GM23338 (cell line): Measurements from ENCODE around the gene NT5DC3.

Experiments used
- CREB1 ChIP-seq: fragments of 250-450 bp; sonication (Bioruptor Pico); IDR thresholded peaks from 2 replicates; pipeline ENCODE4 v1.5.0; 2020; ENCODE audit warnings: low read depth, mild to moderate bottlenecking, moderate library complexity
- EZH2 ChIP-seq: fragments of 200-600 bp; sonication (generic); IDR thresholded peaks from one replicate; pipeline ENCODE4 v1.8.0; 2017; ENCODE audit warnings: antibody characterized with exemption, mild to moderate bottlenecking, low read depth; ENCODE audit not compliant: unreplicated experiment
- EZH2phosphoT487 ChIP-seq: fragments of 200-600 bp; sonication (generic); IDR thresholded peaks from one replicate; pipeline ENCODE4 v1.8.1; 2018; ENCODE audit warnings: antibody characterized with exemption; ENCODE audit not compliant: unreplicated experiment
- JUNB ChIP-seq: IDR thresholded peaks from one replicate; pipeline ENCODE4 v1.6.1; 2016; ENCODE audit warnings: antibody characterized with exemption; ENCODE audit not compliant: unreplicated experiment
- POLR2AphosphoS5 ChIP-seq: IDR thresholded peaks from 2 replicates; pipeline ENCODE4 v1.6.1; 2016; ENCODE audit warnings: antibody characterized with exemption, low read depth
- STAT1 ChIP-seq: IDR thresholded peaks from one replicate; pipeline ENCODE4 v1.6.1; 2016; ENCODE audit warnings: antibody characterized with exemption; ENCODE audit not compliant: unreplicated experiment
- ZNF114 ChIP-seq: fragments of 250-450 bp; sonication (Bioruptor Pico); IDR thresholded peaks from 2 replicates; pipeline ENCODE4 v1.5.0; 2020; ENCODE audit warnings: mild to moderate bottlenecking, moderate library complexity
- TF ChIP-seq, protein P1 (sequence below), 2 experiments: fragments of 200-600 bp in 1 of 2; sonication (generic) in 1 of 2; conservative IDR thresholded peaks; 2 replicates each; pipeline versions ENCODE4 v1.5.1 to v1.6.1; 2016 to 2017; ENCODE audit warnings: antibody characterized with exemption in 2 of 2, low read depth in 2 of 2, mild to moderate bottlenecking in 2 of 2, moderate library complexity in 1 of 2
- TF ChIP-seq, protein P2 (sequence below): IDR thresholded peaks from one replicate; pipeline ENCODE4 v1.6.1; 2018; ENCODE audit warnings: antibody characterized with exemption; ENCODE audit not compliant: unreplicated experiment
- TF ChIP-seq, protein P3 (sequence below): IDR thresholded peaks from 2 replicates; pipeline ENCODE4 v1.6.1; 2016; ENCODE audit warnings: antibody characterized with exemption

DNA sequence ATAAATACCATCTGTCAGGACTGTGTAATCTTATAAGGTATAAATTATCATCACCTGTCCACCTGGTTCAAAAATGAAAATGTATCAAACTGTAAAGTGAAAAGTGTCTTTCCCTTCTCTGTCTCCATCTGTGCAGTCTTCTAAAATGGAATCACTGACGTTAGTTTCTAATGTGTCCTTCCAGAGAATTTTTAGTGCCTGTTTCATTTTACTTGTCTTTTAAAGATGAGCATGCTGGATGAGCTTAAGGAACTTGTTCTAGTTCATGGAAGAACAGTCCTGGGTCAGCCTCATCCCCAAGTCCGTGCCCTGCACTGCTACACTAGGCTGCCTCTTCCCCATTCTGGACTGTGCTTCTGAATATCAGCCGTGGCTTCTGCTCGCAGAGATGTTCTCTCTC lies 5.4 kb upstream of the NT5DC3 start:
- TF ChIP-seq, protein P1, sequence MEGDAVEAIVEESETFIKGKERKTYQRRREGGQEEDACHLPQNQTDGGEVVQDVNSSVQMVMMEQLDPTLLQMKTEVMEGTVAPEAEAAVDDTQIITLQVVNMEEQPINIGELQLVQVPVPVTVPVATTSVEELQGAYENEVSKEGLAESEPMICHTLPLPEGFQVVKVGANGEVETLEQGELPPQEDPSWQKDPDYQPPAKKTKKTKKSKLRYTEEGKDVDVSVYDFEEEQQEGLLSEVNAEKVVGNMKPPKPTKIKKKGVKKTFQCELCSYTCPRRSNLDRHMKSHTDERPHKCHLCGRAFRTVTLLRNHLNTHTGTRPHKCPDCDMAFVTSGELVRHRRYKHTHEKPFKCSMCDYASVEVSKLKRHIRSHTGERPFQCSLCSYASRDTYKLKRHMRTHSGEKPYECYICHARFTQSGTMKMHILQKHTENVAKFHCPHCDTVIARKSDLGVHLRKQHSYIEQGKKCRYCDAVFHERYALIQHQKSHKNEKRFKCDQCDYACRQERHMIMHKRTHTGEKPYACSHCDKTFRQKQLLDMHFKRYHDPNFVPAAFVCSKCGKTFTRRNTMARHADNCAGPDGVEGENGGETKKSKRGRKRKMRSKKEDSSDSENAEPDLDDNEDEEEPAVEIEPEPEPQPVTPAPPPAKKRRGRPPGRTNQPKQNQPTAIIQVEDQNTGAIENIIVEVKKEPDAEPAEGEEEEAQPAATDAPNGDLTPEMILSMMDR (conservative IDR thresholded peaks at IDR 0.05; ENCODE audit: low read depth in 2 of 2) = no peak
- no peak for TF ChIP-seq ZNF114
- TF ChIP-seq POLR2AphosphoS5 = no peak
- TF ChIP-seq, protein P2, sequence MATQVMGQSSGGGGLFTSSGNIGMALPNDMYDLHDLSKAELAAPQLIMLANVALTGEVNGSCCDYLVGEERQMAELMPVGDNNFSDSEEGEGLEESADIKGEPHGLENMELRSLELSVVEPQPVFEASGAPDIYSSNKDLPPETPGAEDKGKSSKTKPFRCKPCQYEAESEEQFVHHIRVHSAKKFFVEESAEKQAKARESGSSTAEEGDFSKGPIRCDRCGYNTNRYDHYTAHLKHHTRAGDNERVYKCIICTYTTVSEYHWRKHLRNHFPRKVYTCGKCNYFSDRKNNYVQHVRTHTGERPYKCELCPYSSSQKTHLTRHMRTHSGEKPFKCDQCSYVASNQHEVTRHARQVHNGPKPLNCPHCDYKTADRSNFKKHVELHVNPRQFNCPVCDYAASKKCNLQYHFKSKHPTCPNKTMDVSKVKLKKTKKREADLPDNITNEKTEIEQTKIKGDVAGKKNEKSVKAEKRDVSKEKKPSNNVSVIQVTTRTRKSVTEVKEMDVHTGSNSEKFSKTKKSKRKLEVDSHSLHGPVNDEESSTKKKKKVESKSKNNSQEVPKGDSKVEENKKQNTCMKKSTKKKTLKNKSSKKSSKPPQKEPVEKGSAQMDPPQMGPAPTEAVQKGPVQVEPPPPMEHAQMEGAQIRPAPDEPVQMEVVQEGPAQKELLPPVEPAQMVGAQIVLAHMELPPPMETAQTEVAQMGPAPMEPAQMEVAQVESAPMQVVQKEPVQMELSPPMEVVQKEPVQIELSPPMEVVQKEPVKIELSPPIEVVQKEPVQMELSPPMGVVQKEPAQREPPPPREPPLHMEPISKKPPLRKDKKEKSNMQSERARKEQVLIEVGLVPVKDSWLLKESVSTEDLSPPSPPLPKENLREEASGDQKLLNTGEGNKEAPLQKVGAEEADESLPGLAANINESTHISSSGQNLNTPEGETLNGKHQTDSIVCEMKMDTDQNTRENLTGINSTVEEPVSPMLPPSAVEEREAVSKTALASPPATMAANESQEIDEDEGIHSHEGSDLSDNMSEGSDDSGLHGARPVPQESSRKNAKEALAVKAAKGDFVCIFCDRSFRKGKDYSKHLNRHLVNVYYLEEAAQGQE = no peak
- no peak for TF ChIP-seq EZH2phosphoT487
- TF ChIP-seq JUNB = no peak
- TF ChIP-seq CREB1 = no peak
- TF ChIP-seq, protein P3, sequence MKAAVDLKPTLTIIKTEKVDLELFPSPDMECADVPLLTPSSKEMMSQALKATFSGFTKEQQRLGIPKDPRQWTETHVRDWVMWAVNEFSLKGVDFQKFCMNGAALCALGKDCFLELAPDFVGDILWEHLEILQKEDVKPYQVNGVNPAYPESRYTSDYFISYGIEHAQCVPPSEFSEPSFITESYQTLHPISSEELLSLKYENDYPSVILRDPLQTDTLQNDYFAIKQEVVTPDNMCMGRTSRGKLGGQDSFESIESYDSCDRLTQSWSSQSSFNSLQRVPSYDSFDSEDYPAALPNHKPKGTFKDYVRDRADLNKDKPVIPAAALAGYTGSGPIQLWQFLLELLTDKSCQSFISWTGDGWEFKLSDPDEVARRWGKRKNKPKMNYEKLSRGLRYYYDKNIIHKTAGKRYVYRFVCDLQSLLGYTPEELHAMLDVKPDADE = no peak
- TF ChIP-seq EZH2 = no peak
- no peak for TF ChIP-seq STAT1
